Heart left ventricle (tissue), 16 donors: Measurements from ENCODE around the gene FABP2. TPM values are rescaled to one million over a fixed set of nuclear protein-coding genes. Genes with fewer than 3 reads are reported as not detected.

Experiments
- ATAC-seq, 4 donors: fragments of 200-7000 bp; cut with Tn5 transposase; one replicate each; pipeline ENCODE4 v1.9.1; 2020 to 2022; ENCODE audit warnings: moderate library complexity in 4 of 4, mild to moderate bottlenecking in 3 of 4, moderate number of reproducible peaks in 1 of 4
- DNase-seq, 5 donors: peaks; one replicate each; pipeline ENCODE4 v3.0.0-alpha.2; 2020
- H3K27ac ChIP-seq, 12 donors: fragments of 200-600 bp; sonication (generic) in 4 of 12; one replicate each; pipeline versions ENCODE4 v1.5.0 to v1.8.0; 2016 to 2022; ENCODE audit warnings: mild to moderate bottlenecking in 2 of 12
- H3K27me3 ChIP-seq, 9 donors: fragments of 200-600 bp; sonication (generic) in 2 of 9; one replicate each; pipeline versions ENCODE4 v1.5.1 to v1.8.0; 2016 to 2022; ENCODE audit warnings: mild to moderate bottlenecking in 3 of 9
- H3K36me3 ChIP-seq, 9 donors: fragments of 200-600 bp; sonication (generic) in 2 of 9; one replicate each; pipeline versions ENCODE4 v1.5.0 to v1.8.0; 2018 to 2022; ENCODE audit warnings: mild to moderate bottlenecking in 2 of 9
- H3K4me1 ChIP-seq, 12 donors: fragments of 200-600 bp; sonication (generic) in 4 of 12; one replicate each; pipeline versions ENCODE4 v1.5.0 to v1.8.0; 2016 to 2022; ENCODE audit warnings: mild to moderate bottlenecking in 3 of 12
- H3K4me3 ChIP-seq, 12 donors: fragments of 200-600 bp; sonication (generic) in 4 of 12; one replicate each; pipeline versions ENCODE4 v1.5.0 to v1.8.0; 2017 to 2022; ENCODE audit warnings: mild to moderate bottlenecking in 9 of 12, moderate library complexity in 4 of 12
- H3K9me3 ChIP-seq, 12 donors: fragments of 200-600 bp; sonication (generic) in 4 of 12; one replicate each; pipeline versions ENCODE4 v1.5.0 to v1.8.0; 2016 to 2022; ENCODE audit warnings: mild to moderate bottlenecking in 1 of 12
- CTCF ChIP-seq, 12 donors: fragments of 200-600 bp; sonication (generic) in 4 of 12; IDR thresholded peaks; one replicate each; pipeline versions ENCODE4 v1.5.0 to v1.8.0; 2018 to 2022; ENCODE audit warnings: antibody characterized with exemption in 12 of 12, mild to moderate bottlenecking in 5 of 12
- POLR2A ChIP-seq, 2 donors: fragments of 450-650 bp; IDR thresholded peaks; one replicate each; pipeline ENCODE4 v1.6.1; 2017; ENCODE audit warnings: antibody characterized with exemption in 2 of 2, mild to moderate bottlenecking in 2 of 2, moderate library complexity in 2 of 2
- WGBS, 4 donors: extraction: QIAGEN DNeasy Blood & Tissue Kit in 2 of 4; methylation state at CpG; one replicate each; pipeline versions ENCODE4 v1.1.5 to v1.1.7; 2013 to 2018; 5-methylcytosine and 5-hydroxymethylcytosine counted together
- intact Hi-C, 10 donors: fragments of 100-400 bp; cut with DNase I; formaldehyde crosslinking; loops; one replicate each; pipeline versions ENCODE4 v1.11.1 to v1.14.2; 2022
- polyA plus RNA-seq, 2 donors: library from polyadenylated mRNA; stranded (reverse); fragments of 200-250 nt; gene quantifications; one replicate each; pipeline ENCODE4 v1.2.3, GENCODE V29; 2013
- total RNA-seq, 9 donors: library from RNA; depleted of rRNA in 2 of 9; stranded (reverse); fragments of >200 nt in 2 of 9; fragmentation: NEBNext Ultra II Directional in 3 of 9; extraction: Animal tissue kit (Norgen Biotek cat#: 25700) in 3 of 9; gene quantifications; one replicate each; pipeline versions ENCODE4 v1.1.0 to v1.2.4, GENCODE V29; 2016 to 2023
- donor health status: ischemic (EF 13 %, LVEDD 7.1; RV severe dilation, severe dysfunction).
- donor health status: healthy with polysubstance abuse.
- donor health status: DM: no; HTN: yes; CAD: no.
- donor health status: DM: no; HTN: no; CAD: no.
- donor health status: ischemic (EF 25% LVEDD 6.9; RV normal size, moderate dysfunction).
- donor health status: ischemic (EF 25% LVEDD 5.7; RV mildly dilated, moderate dysfunction).
- donor health status: healthy.
- donor health status: DM: yes; HTN: yes; CAD: no.
- donor health status: ischemic (EF 35%, LVEDD 5.7; RV mildly dilated, moderate dysfunction).
- donor health status: nonischemic (EF 11% LVEDD 7.7; RV severe dilation, severe dysfunction).
- donor health status: DM: yes; HTN: yes; CAD: no.
- donor health status: PGD.
- donor health status: ischemic (EF 29% LVEDD 5.4; RV normal size, mild dysfunction).
- donor health status: nonischemic (EF 23%, LVEDD 6.1; RV moderate dilation, normal function).

The FABP2 gene
- total and polyA plus RNA-seq, 11 donors = 0.15 to 2.9 (median 1.8) TPM; not detected in 7

- Histone ChIP-seq H3K27ac (peak overlapping the region in 4 of 12 donors; percentile 20 to 68 (median 40)), H3K27me3 (no peaks in the 10 kb centered on the region), H3K36me3 (no peaks in the 10 kb centered on the region), H3K4me1 (peaks cover 0 to 9% (median 0%) of the 10 kb centered on the region in 12 donors), H3K9me3 (no peaks in the 10 kb centered on the region), H3K4me3 (no peak overlapping the region)
- ATAC-seq (peak in 3 of 4 donors; percentile 44 to 95 (median 93)), DNase-seq (no peak)
- intact Hi-C loops = no loop called here
- WGBS, 4 donors = 45 to 56% (median 49%) methylated on average over 2 of the region's 2 CpGs
- TF ChIP-seq POLR2A (IDR thresholded peaks at IDR 0.05) (no peak), CTCF (IDR thresholded peaks at IDR 0.05) (no peak)
Measured at GRCh38 chr4:119329835-119330620, 8.1 kb upstream of the FABP2 start.

DNA sequence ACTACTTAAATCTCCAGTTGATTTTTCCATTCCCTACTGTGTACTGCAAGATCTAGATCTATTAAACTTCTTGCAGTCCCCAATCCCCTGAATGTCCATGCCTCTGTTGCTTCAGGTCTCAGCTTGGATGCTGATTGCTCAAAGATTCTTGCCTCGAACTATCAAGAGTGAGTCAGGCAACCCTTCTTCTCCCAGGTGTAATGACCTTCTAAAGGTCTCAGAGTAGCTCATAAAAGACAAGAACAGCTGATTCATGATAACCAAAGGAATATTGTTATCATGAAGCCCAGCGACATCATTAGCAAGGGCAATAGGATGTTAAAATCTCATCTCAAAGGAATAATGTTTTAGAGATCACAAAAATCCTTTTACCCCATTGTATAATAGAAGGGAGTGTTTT, 6.8 kb upstream of the FABP2 start:
- no peaks in the 10 kb centered on the region for H3K27me3 ChIP-seq
- H3K27ac ChIP-seq = no peak overlapping the region
- no peaks in the 10 kb centered on the region for H3K9me3 ChIP-seq
- intact Hi-C loops = no loop called here
- WGBS, 4 donors = 71 to 80% (median 79%) methylated on average over 2 of the region's 2 CpGs
- no peak for ATAC-seq
- no peak for DNase-seq
- TF ChIP-seq POLR2A (IDR thresholded peaks at IDR 0.05) (no peak), CTCF (IDR thresholded peaks at IDR 0.05) (no peak)
- peaks cover 0 to 9% (median 0%) of the 10 kb centered on the region in 12 donors for H3K4me1 ChIP-seq
- no peak overlapping the region for H3K4me3 ChIP-seq
- H3K36me3 ChIP-seq = no peaks in the 10 kb centered on the region

- no peaks in the 10 kb centered on the region for H3K36me3 ChIP-seq
- intact Hi-C loops = loop anchor here in 9 of 10 donors (2.0 to 10.0 kb wide), 7 partner anchors 54 to 739 kb away; partner anchors contain the start of gene PDE5A (in 6 of the 9)
- no peak overlapping the region for H3K4me3 ChIP-seq
- no peak for DNase-seq
- H3K27me3 ChIP-seq = no peaks in the 10 kb centered on the region
- no peaks in the 10 kb centered on the region for H3K4me1 ChIP-seq
- 55 to 62% (median 59%) methylated on average over 2 of the region's 2 CpGs for WGBS, 4 donors
- ATAC-seq = no peak
- no peaks in the 10 kb centered on the region for H3K9me3 ChIP-seq
- no peak overlapping the region for H3K27ac ChIP-seq
- no peak for TF ChIP-seq POLR2A (IDR thresholded peaks at IDR 0.05)
- TF ChIP-seq CTCF (IDR thresholded peaks at IDR 0.05) = no peak
Measured at GRCh38 chr4:119317990-119318389, 3.9 kb downstream of the FABP2 start.

DNA sequence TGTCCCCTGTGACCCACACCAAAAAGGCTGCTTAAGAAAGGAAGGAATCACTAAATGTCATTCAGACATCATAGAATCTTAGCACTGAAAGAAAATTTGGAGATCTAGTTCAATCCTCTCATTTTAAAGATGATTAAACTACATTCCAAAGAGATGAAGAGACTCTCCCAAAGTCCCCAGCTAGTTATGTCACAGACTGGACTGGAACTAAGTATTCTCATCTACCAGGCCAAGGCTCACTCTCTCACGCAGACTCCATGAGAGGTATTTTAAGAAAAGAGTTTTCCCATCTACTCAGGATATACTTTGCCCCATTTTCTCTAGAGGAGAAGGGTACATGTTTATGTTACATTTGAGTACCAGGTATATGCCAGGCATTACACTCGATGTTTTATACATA, 6.9 kb downstream of the FABP2 start:
- H3K27me3 ChIP-seq = no peaks in the 10 kb centered on the region
- DNase-seq (no peak), ATAC-seq (peak in 1 of 4 donors; percentile 61)
- no peaks in the 10 kb centered on the region for H3K9me3 ChIP-seq
- WGBS, 4 donors = 66 to 78% (median 70%) methylated on average over 2 of the region's 2 CpGs
- intact Hi-C loops = loop anchor here in 9 of 10 donors (2.0 to 10.0 kb wide), 7 partner anchors 57 to 742 kb away; partner anchors contain the start of gene PDE5A (in 6 of the 9)
- H3K36me3 ChIP-seq = no peaks in the 10 kb centered on the region
- no peaks in the 10 kb centered on the region for H3K4me1 ChIP-seq
- no peak overlapping the region for H3K4me3 ChIP-seq
- no peak overlapping the region for H3K27ac ChIP-seq
- no peak for TF ChIP-seq POLR2A (IDR thresholded peaks at IDR 0.05)
- no peak for TF ChIP-seq CTCF (IDR thresholded peaks at IDR 0.05)
